Vagina (tissue), 2 donors: ENCODE measurements around the gene EDEM2. TPM values are rescaled to one million over a fixed set of nuclear protein-coding genes. Genes with fewer than 3 reads are reported as not detected.
"Not testable (repeated sequence)": the region's sequence is repeated elsewhere in the genome, so short reads cannot be mapped to it uniquely, and the experiment has no call there.

Experiments used
- DNase-seq, 2 donors: peaks; one replicate each; pipeline ENCODE4 v3.0.0-alpha.2; 2017; ENCODE audit errors: extremely low spot score in 2 of 2
- H3K27ac ChIP-seq: fragments of 200-600 bp; sonication (generic); one replicate; pipeline ENCODE4 v1.5.1; 2019
- H3K27me3 ChIP-seq: fragments of 200-600 bp; sonication (generic); one replicate; pipeline ENCODE4 v1.5.1; 2019
- H3K36me3 ChIP-seq, 2 donors: fragments of 200-600 bp; sonication (generic); one replicate each; pipeline ENCODE4 v1.5.1; 2017 to 2019
- H3K4me1 ChIP-seq: fragments of 200-600 bp; sonication (generic); one replicate; pipeline ENCODE4 v1.5.1; 2019
- H3K4me3 ChIP-seq, 2 donors: fragments of 200-600 bp; sonication (generic); 1 replicate in 1 of 2; 2 replicates in 1 of 2; pipeline ENCODE4 v1.5.1; 2016 to 2019
- H3K9me3 ChIP-seq: fragments of 200-600 bp; sonication (generic); one replicate; pipeline ENCODE4 v1.5.1; 2019
- POLR2A ChIP-seq, 2 donors: fragments of 450-650 bp; IDR thresholded peaks; one replicate each; pipeline ENCODE4 v1.6.1; 2017; ENCODE audit warnings: antibody characterized with exemption in 2 of 2, mild to moderate bottlenecking in 2 of 2, moderate library complexity in 2 of 2
- POLR2AphosphoS5 ChIP-seq, 2 donors: sonication (generic); formaldehyde crosslinking; IDR thresholded peaks; one replicate each; pipeline ENCODE4 v1.9.0; 2017; ENCODE audit warnings: antibody characterized with exemption in 2 of 2, mild to moderate bottlenecking in 2 of 2, low read depth in 1 of 2; ENCODE audit not compliant: insufficient read depth in 1 of 2
- intact Hi-C: fragments of 100-400 bp; cut with DNase I; formaldehyde crosslinking; loops from one replicate; pipeline ENCODE4 v1.15.1; 2023
- total RNA-seq: library from RNA; depleted of rRNA; stranded (reverse); fragments of >200 nt; gene quantifications from one replicate; pipeline ENCODE4 v1.2.3, GENCODE V29; 2016
- TF ChIP-seq, protein P1 (sequence below), 3 experiments: fragments of 450-650 bp in 2 of 3; fragments of 200-600 bp in 1 of 3; sonication (generic) in 1 of 3; IDR thresholded peaks; one replicate each; pipeline ENCODE4 v1.5.1; 2017 to 2019; ENCODE audit warnings: antibody characterized with exemption in 3 of 3, mild to moderate bottlenecking in 2 of 3, moderate library complexity in 2 of 3

EDEM2 gene
- total RNA-seq, 1 donor from 2014 or later = 12.8 TPM

DNA sequence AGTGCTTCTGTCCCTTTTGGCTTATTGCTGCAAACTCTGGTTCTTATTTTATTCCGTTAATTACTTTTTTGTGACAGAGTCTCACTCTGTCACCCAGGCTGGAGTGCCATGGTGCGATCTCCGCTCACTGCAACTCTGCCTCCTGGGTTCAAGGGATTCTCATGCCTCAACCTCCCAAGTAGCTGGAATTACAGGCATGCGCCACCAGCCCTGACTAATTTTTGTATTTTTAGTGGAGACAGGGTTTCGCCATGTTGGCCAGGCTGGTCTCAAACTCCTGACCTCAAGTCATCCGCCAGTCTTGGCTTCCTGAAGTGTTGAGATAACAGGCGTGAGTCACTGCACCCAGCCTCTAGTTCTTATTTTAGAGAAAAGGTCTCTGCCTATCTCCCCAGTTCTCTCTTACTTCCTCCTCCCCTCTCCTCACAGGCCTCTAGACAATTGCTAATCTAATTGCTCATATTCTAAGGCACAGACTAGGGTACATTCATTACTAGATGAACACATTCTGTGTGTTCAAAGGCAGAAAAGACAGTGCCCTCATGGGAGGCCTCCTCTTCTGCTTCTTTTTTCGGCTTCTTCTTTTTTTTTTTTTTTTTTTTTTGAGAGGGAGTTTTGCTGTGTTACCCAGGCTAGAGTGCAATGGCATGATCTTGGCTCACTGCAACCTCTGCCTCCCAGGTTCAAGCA lies 27.0 kb downstream of the EDEM2 start:
- intact Hi-C loops = no loop called here
- no peaks in the 10 kb centered on the region for H3K4me1 ChIP-seq
- H3K27ac ChIP-seq = no peak overlapping the region
- H3K27me3 ChIP-seq = no peaks in the 10 kb centered on the region
- H3K4me3 ChIP-seq = no peak overlapping the region
- no peak for DNase-seq
- TF ChIP-seq POLR2AphosphoS5 (IDR thresholded peaks at IDR 0.05; ENCODE audit: insufficient read depth in 1 of 2, low read depth in 1 of 2) (no peak), POLR2A (IDR thresholded peaks at IDR 0.05) (no peak)
- TF ChIP-seq, protein P1, sequence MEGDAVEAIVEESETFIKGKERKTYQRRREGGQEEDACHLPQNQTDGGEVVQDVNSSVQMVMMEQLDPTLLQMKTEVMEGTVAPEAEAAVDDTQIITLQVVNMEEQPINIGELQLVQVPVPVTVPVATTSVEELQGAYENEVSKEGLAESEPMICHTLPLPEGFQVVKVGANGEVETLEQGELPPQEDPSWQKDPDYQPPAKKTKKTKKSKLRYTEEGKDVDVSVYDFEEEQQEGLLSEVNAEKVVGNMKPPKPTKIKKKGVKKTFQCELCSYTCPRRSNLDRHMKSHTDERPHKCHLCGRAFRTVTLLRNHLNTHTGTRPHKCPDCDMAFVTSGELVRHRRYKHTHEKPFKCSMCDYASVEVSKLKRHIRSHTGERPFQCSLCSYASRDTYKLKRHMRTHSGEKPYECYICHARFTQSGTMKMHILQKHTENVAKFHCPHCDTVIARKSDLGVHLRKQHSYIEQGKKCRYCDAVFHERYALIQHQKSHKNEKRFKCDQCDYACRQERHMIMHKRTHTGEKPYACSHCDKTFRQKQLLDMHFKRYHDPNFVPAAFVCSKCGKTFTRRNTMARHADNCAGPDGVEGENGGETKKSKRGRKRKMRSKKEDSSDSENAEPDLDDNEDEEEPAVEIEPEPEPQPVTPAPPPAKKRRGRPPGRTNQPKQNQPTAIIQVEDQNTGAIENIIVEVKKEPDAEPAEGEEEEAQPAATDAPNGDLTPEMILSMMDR (IDR thresholded peaks at IDR 0.05) = no peak
- H3K9me3 ChIP-seq = no peaks in the 10 kb centered on the region
- H3K36me3 ChIP-seq = peaks cover 0 to 72% of the 10 kb centered on the region in 2 donors

DNA sequence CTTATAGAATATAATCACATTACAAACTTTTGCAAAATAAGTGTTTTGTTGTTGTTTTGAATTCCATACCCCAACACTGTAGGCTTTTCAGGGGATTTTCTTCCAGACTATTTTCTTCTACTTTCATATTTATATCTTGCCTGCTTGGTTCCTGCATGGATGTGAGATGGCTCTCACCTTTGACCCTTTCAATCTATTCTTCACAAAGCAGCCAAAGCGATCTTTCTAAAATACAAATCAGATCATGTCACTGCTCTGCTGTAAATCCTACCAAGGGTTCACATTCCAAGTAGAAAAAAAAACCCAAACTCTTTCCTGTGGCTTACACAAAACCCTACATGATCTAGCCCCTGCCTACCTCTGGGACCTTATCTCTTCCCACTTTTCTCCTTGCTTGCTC lies 29.5 kb downstream of the EDEM2 start:
- intact Hi-C loops = no loop called here
- H3K36me3 ChIP-seq = peaks cover 0 to 60% of the 10 kb centered on the region in 2 donors
- no peaks in the 10 kb centered on the region for H3K4me1 ChIP-seq
- no peaks in the 10 kb centered on the region for H3K27me3 ChIP-seq
- no peak overlapping the region for H3K27ac ChIP-seq
- DNase-seq = no peak
- H3K9me3 ChIP-seq = no peaks in the 10 kb centered on the region
- no peak for TF ChIP-seq POLR2A (IDR thresholded peaks at IDR 0.05)
- TF ChIP-seq, protein P1 (IDR thresholded peaks at IDR 0.05) = no peak
- TF ChIP-seq POLR2AphosphoS5 (IDR thresholded peaks at IDR 0.05; ENCODE audit: insufficient read depth in 1 of 2, low read depth in 1 of 2) = no peak
- no peak overlapping the region for H3K4me3 ChIP-seq

DNA sequence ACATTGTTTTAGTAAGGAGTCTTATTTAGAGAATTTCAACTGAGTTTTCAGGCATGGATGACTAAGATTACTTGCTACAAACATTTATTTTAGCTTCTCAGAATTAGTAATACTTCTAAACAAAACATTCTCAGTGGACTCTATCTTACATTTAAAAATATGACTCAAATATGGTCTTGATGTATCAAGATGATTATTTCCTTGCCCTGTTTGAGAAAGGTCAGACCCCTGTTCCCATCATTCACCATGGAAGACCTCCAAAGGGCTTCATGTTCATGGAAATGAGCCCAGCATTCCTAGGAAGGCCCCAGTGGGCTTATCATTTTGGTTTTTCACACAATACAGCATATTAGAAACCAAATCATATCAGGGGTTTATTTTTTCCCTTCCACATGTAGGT lies 29.9 kb downstream of the EDEM2 start:
- Histone ChIP-seq H3K27ac (no peak overlapping the region), H3K27me3 (no peaks in the 10 kb centered on the region), H3K36me3 (peaks cover 0 to 56% of the 10 kb centered on the region in 2 donors), H3K4me1 (no peaks in the 10 kb centered on the region), H3K4me3 (no peak overlapping the region), H3K9me3 (no peaks in the 10 kb centered on the region)
- intact Hi-C loops = no loop called here
- DNase-seq = no peak
- TF ChIP-seq, protein P1 (IDR thresholded peaks at IDR 0.05) = no peak
- TF ChIP-seq POLR2A (IDR thresholded peaks at IDR 0.05) = no peak
- no peak for TF ChIP-seq POLR2AphosphoS5 (IDR thresholded peaks at IDR 0.05; ENCODE audit: insufficient read depth in 1 of 2, low read depth in 1 of 2)

DNA sequence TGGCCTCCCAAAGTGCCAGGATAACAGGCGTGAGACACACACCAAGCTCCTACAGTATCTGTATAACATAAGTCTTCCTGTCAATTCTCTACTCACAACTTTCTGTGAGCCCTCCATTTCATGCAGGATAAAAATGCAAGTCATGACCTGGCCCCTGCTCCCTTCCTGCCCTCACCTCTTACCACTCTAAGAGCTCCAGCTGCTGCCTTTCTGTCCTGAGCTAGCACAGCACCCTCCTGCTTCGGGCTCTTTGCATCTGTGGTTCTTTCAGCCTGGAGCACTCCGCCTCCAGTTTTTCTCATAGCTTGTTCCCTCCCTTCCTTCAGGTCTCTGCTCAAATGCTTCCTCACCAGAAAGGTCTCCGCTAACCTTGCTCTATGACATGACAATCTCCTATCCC lies 30.9 kb downstream of the EDEM2 start:
- no peak overlapping the region for H3K4me3 ChIP-seq
- no peaks in the 10 kb centered on the region for H3K4me1 ChIP-seq
- TF ChIP-seq POLR2AphosphoS5 (IDR thresholded peaks at IDR 0.05; ENCODE audit: insufficient read depth in 1 of 2, low read depth in 1 of 2) = no peak
- TF ChIP-seq POLR2A (IDR thresholded peaks at IDR 0.05) = no peak
- TF ChIP-seq, protein P1 (IDR thresholded peaks at IDR 0.05) = no peak
- peaks cover 0 to 46% of the 10 kb centered on the region in 2 donors for H3K36me3 ChIP-seq
- no peak for DNase-seq
- H3K9me3 ChIP-seq = no peaks in the 10 kb centered on the region
- H3K27me3 ChIP-seq = no peaks in the 10 kb centered on the region
- no peak overlapping the region for H3K27ac ChIP-seq
- intact Hi-C loops = no loop called here

DNA sequence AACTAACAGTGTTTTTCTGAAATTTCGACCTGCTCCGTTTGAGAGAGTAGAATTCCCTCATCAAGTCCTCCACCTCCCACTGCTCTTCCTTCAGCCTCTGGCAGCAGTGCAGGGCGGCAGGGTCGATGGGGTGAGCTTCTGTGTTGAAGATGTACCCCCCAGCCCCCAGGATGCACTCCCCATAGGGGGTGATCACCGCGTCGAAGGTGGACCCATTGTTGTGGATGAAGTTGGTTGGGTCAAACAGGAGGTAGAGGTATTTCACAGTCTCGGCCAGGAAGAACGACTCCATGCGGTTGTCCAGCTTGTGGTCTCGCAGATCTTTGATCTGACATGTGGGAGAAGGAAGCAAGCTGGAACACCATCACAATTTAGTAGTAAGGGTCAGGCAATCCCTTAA lies 31.5 kb downstream of the EDEM2 start:
- DNase-seq = no peak
- intact Hi-C loops = no loop called here
- Histone ChIP-seq H3K36me3 (peaks cover 0 to 41% of the 10 kb centered on the region in 2 donors), H3K4me1 (no peaks in the 10 kb centered on the region), H3K27ac (no peak overlapping the region), H3K4me3 (no peak overlapping the region), H3K9me3 (no peaks in the 10 kb centered on the region), H3K27me3 (no peaks in the 10 kb centered on the region)
- TF ChIP-seq POLR2A (IDR thresholded peaks at IDR 0.05) (no peak), POLR2AphosphoS5 (IDR thresholded peaks at IDR 0.05; ENCODE audit: insufficient read depth in 1 of 2, low read depth in 1 of 2) (no peak)
- TF ChIP-seq, protein P1 (IDR thresholded peaks at IDR 0.05) = no peak

DNA sequence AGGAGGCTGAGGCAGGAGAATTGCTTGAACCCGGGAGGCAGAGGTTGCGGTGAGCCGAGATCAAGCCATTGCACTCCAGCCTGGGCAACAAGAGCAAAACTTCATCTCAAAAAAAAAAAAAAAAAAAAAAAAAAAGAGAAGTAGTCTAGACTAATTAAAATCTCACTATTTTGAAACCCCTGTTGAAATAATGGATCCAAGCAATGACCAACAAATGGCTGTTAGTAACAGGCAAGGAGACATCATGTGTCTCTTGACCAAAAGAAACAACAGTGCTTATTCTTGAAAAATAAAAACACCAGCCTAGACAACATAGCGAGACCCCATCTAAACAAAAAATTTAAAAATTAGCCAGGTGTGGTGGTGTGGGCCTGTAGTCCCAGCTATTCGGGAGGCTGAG lies 34.9 kb downstream of the EDEM2 start:
- H3K27ac ChIP-seq, H3K4me3 ChIP-seq, DNase-seq, H3K9me3 ChIP-seq, H3K27me3 ChIP-seq, H3K4me1 ChIP-seq, intact Hi-C loops: not testable (repeated sequence)
- peaks cover 0 to 11% of the 10 kb centered on the region in 2 donors for H3K36me3 ChIP-seq
